ENCODE data around the gene LY6G6F.
A peak's percentile ranks its signal among the peaks of the same experiment; 100 is the strongest.

- TF ChIP-seq GABPA (IDR thresholded peaks at IDR 0.05; ENCODE audit: low read depth): no peak
- TF ChIP-seq BHLHE40 (IDR thresholded peaks at IDR 0.05; ENCODE audit: borderline replicate concordance in 1 of 2, low read depth in 2 of 2, low read length in 1 of 2): peak; percentile 90 to 97
- peak; percentile 78 for TF ChIP-seq POLR2A (IDR thresholded peaks at IDR 0.05; ENCODE audit: low read depth, low read length)
- peak; percentile 30 for TF ChIP-seq MYC (IDR thresholded peaks at IDR 0.05; ENCODE audit: insufficient read depth, insufficient read length, insufficient replicate concordance, low read length, severe bottlenecking)
- no peak for TF ChIP-seq USF1 (IDR thresholded peaks at IDR 0.05; ENCODE audit: borderline replicate concordance, extremely low read length, insufficient read depth, low read depth, low read length)
- TF ChIP-seq CTCF (IDR thresholded peaks at IDR 0.05 in 2 of 3, conservative IDR thresholded peaks at IDR 0.05 in 1 of 3; ENCODE audit: control insufficient read depth in 2 of 3, extremely low read depth in 1 of 3, insufficient read depth in 1 of 3, low read depth in 3 of 3, low read length in 3 of 3): no peak
- peak; percentile 44; the same call in 1 of the 2 replicates for TF ChIP-seq DPF2 (IDR thresholded peaks at IDR 0.05)
- TF ChIP-seq E2F4 (IDR thresholded peaks at IDR 0.05; ENCODE audit: low read depth, low read length): peak; percentile 100
- TF ChIP-seq POLR2AphosphoS5 (IDR thresholded peaks at IDR 0.05; ENCODE audit: low read length): peak; percentile 43
- TF ChIP-seq MAX (IDR thresholded peaks at IDR 0.05; ENCODE audit: low read depth, low read length): peak; percentile 91
- TF ChIP-seq IRF3 (IDR thresholded peaks at IDR 0.05): peak; percentile 90
- no peak for TF ChIP-seq ATF3 (IDR thresholded peaks at IDR 0.05; ENCODE audit: borderline replicate concordance, extremely low read depth, low read depth, low read length)
- peak; percentile 47 for TF ChIP-seq TAF1 (IDR thresholded peaks at IDR 0.05; ENCODE audit: borderline replicate concordance, low read depth, low read length)
These were observed 33.2 kb downstream of the LY6G6F start, which contains the start of gene MSH5 for GRCh38 chr6:31739639-31740396.

Data from GM12878 (cell line).